Activated B cell treated with CpG ODN at 0.5 μM for 24 hours (primary cell): ENCODE data around the gene CECR2. TPM values are rescaled to one million over a fixed set of nuclear protein-coding genes. Genes with fewer than 3 reads are reported as not detected.

Experiments used
- ATAC-seq: fragments of 200-7000 bp; cut with Tn5 transposase; one replicate; pipeline ENCODE4 v1.10.0; 2021; ENCODE audit warnings: low read depth, mild to moderate bottlenecking, moderate library complexity
- CTCF ChIA-PET: fragments of 350-600 bp; sonication (Branson Sonifier 250); formaldehyde crosslinking; loops from one replicate; lab custom pipeline; 2021; ENCODE audit warnings: antibody characterized with exemption; lab: Charles Lee
- POLR2A ChIA-PET: fragments of 350-600 bp; sonication (Branson Sonifier 250); formaldehyde crosslinking; loops from one replicate; lab custom pipeline; 2021; ENCODE audit warnings: antibody characterized with exemption; lab: Charles Lee
- DNase-seq: peaks from one replicate; pipeline ENCODE4 v3.0.0; 2022
- H3K27ac Mint-ChIP-seq: one replicate; pipeline ENCODE4 v1.8.0; 2020; ENCODE audit warnings: mixed read lengths
- H3K27me3 Mint-ChIP-seq: one replicate; pipeline ENCODE4 v1.8.0; 2021; ENCODE audit warnings: mixed read lengths
- H3K36me3 Mint-ChIP-seq: one replicate; pipeline ENCODE4 v1.8.0; 2021; ENCODE audit warnings: low read depth, mixed read lengths
- H3K4me1 Mint-ChIP-seq: one replicate; pipeline ENCODE4 v1.8.0; 2021; ENCODE audit warnings: mixed read lengths
- H3K4me3 Mint-ChIP-seq: one replicate; pipeline ENCODE4 v1.8.0; 2020; ENCODE audit warnings: mild to moderate bottlenecking, mixed read lengths
- H3K9me3 Mint-ChIP-seq: one replicate; pipeline ENCODE4 v1.8.0; 2020; ENCODE audit warnings: mixed read lengths
- intact Hi-C: fragments of 100-400 bp; cut with micrococcal nuclease; formaldehyde crosslinking; loops from one replicate; pipeline ENCODE4 v1.15.1; 2024
- total RNA-seq: library from RNA; stranded (reverse); gene quantifications from 2 replicates; pipeline ENCODE4 v1.2.3, GENCODE V29; 2022
- TF ChIP-seq, protein P1 (sequence below): fragments of 200-600 bp; IDR thresholded peaks from one replicate; pipeline ENCODE4 v1.8.0; 2022; ENCODE audit warnings: antibody characterized with exemption, mild to moderate bottlenecking

The CECR2 gene
- total RNA-seq, 1 donor from 2014 or later, result 2.5 TPM

DNA sequence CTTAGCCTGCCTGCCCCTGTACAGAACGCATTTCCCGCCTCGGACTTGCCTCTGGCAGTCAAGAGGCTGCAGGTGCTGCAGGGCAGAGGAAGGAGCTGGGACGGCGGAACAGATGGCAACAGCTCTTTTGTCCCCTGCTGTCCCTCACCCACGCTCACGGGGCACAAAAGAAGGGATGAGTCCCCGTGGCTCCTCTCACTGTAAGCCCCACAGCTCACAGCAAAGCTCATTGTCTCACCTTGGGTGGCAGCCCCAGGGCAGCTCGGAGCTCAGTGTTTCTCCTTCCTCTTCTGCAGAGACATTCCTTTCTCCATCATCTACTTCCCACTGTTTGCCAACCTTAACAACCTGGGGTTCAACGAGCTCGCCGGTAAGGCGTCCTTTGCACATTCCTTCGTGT, 218.4 kb downstream of the CECR2 start:
- ATAC-seq, result no peak

DNA sequence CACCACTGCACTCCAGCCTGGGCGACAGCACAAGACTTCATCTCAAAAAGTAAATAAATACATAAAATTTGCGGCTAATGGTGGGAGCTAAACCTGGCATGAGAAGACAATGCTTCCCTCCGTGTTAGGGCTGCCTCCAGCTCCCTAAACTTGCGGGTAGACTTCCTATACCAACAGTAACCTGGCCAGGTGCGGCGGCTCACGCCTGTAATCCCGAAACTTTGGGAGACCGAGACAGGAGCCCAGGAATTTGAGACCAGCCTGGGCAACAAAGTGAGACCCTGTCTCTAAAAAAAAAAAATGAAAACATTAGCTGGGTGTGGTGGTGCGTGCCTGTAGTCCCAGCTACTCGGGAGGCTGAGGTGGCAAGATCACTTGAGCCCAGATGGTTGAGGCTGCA, 219.3 kb downstream of the CECR2 start:
- intact Hi-C loops, result no loop called here
- DNase-seq (no peak), ATAC-seq (no peak)
- POLR2A ChIA-PET, result no interaction called here
- peaks cover 34% of the 10 kb centered on the region for H3K36me3 Mint-ChIP-seq
- peaks cover 6% of the 10 kb centered on the region for H3K4me1 Mint-ChIP-seq
- TF ChIP-seq, protein P1, sequence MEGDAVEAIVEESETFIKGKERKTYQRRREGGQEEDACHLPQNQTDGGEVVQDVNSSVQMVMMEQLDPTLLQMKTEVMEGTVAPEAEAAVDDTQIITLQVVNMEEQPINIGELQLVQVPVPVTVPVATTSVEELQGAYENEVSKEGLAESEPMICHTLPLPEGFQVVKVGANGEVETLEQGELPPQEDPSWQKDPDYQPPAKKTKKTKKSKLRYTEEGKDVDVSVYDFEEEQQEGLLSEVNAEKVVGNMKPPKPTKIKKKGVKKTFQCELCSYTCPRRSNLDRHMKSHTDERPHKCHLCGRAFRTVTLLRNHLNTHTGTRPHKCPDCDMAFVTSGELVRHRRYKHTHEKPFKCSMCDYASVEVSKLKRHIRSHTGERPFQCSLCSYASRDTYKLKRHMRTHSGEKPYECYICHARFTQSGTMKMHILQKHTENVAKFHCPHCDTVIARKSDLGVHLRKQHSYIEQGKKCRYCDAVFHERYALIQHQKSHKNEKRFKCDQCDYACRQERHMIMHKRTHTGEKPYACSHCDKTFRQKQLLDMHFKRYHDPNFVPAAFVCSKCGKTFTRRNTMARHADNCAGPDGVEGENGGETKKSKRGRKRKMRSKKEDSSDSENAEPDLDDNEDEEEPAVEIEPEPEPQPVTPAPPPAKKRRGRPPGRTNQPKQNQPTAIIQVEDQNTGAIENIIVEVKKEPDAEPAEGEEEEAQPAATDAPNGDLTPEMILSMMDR, result no peak
- H3K27ac Mint-ChIP-seq, result no peak overlapping the region
- H3K27me3 Mint-ChIP-seq, result no peaks in the 10 kb centered on the region
- H3K4me3 Mint-ChIP-seq, result no peak overlapping the region
- H3K9me3 Mint-ChIP-seq, result no peaks in the 10 kb centered on the region
- CTCF ChIA-PET, result no interaction called here

More for the DNA sequence above, 218.4 kb downstream of the CECR2 start:
- ChIA-PET CTCF (no interaction called here), POLR2A (no interaction called here)
- Mint-ChIP-seq H3K9me3 (no peaks in the 10 kb centered on the region), H3K27me3 (no peaks in the 10 kb centered on the region), H3K4me3 (no peak overlapping the region), H3K4me1 (no peaks in the 10 kb centered on the region), H3K27ac (no peak overlapping the region), H3K36me3 (peaks cover 24% of the 10 kb centered on the region)
- intact Hi-C loops, result no loop called here
- no peak for DNase-seq
- TF ChIP-seq, protein P1, result no peak

DNA sequence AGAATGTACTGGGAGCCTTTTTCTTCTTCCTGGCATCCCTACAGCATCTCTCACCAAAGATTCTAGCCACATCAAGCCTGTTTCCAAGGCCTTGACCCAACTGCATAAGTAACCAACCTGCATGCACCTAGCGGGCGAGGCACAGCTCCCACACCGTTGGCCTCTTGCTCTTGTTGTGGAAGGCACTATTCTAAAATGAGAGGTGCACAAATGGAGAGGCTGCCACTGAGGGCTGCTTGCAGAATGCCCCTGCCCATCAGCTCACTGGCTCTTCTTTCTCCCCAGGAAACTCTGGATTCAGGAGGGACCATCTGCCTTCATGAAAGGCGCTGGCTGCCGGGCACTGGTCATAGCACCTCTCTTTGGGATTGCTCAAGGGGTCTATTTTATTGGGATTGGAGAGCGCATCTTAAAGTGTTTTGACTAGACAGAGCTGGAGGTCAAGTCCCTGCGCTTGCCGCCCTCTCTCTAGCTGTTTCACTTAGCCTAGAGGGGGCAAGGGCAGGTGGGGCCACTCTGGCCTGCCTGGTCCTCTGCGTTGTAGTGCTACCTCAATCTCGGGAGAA, 220.6 kb downstream of the CECR2 start:
- ChIA-PET POLR2A (no interaction called here), CTCF (no interaction called here)
- ATAC-seq, result no peak
- TF ChIP-seq, protein P1, result no peak
- Mint-ChIP-seq H3K4me3 (no peak overlapping the region), H3K27me3 (no peaks in the 10 kb centered on the region), H3K9me3 (no peaks in the 10 kb centered on the region), H3K4me1 (peaks cover 18% of the 10 kb centered on the region), H3K27ac (no peak overlapping the region), H3K36me3 (peaks cover 45% of the 10 kb centered on the region)
- no peak for DNase-seq
- intact Hi-C loops, result loop anchor here (5.0 kb wide), 1 partner anchor 433 kb away; the partner anchor contains the start of gene HDHD5

DNA sequence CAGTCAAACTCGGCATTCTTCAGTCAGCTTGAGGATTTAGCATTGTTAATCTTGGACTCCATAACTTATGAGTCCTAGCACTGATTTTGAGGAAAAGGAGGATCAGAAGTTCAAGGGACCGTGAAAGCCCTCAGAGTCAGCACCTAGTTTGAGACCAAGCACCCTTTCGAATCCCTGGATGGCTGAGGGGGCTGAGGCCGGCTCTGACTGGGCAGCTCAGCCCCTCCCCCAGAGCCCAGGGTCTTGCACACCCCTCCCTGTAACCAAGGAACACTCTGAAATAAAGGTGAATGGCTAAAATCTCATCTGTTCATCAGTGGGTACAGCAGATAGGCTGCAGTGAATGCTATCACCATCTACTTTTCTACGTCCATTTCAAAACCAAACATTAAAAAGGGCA, 221.3 kb downstream of the CECR2 start:
- peaks cover 48% of the 10 kb centered on the region for H3K36me3 Mint-ChIP-seq
- ChIA-PET POLR2A (no interaction called here), CTCF (no interaction called here)
- no peaks in the 10 kb centered on the region for H3K27me3 Mint-ChIP-seq
- no peak overlapping the region for H3K4me3 Mint-ChIP-seq
- H3K27ac Mint-ChIP-seq, result no peak overlapping the region
- H3K4me1 Mint-ChIP-seq, result peaks cover 25% of the 10 kb centered on the region
- TF ChIP-seq, protein P1, result no peak
- H3K9me3 Mint-ChIP-seq, result no peaks in the 10 kb centered on the region
- no peak for ATAC-seq
- no peak for DNase-seq
- intact Hi-C loops, result loop anchor here (5.0 kb wide), 1 partner anchor 433 kb away; the partner anchor contains the start of gene HDHD5

DNA sequence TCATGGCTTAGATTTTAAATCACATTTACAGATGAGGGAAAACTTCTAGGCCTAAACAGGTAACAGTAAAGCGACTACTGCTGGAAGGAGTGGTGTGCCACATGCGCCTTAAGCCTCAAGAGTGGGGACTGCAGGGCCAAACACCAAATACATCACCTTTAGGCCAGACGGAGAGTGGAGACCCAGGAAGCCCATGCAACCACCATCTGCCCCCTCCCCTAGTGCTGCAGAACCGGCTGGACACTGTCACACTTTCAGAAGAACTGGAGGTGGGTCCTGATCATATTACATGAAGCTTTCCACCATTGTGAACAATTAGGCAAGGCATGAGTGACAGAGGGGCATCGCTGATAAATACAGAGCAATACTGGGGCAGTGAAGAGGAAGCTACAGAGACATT, 222.9 kb downstream of the CECR2 start:
- ChIA-PET POLR2A (interaction anchor here (0.6 kb wide), 1 partner anchor 34 kb away, joined by 5 read pairs; no protein-coding TSS in a partner anchor), CTCF (no interaction called here)
- intact Hi-C loops, result loop anchor here (5.0 kb wide), 1 partner anchor 435 kb away; the partner anchor contains the start of gene HDHD5
- Mint-ChIP-seq H3K36me3 (peaks cover 60% of the 10 kb centered on the region), H3K4me3 (no peak overlapping the region), H3K27me3 (no peaks in the 10 kb centered on the region), H3K4me1 (peaks cover 33% of the 10 kb centered on the region), H3K9me3 (no peaks in the 10 kb centered on the region), H3K27ac (no peak overlapping the region)
- DNase-seq, result no peak
- TF ChIP-seq, protein P1, result no peak
- no peak for ATAC-seq
